IMR-90 (cell line): ENCODE results near the gene GNAS. TPM values are rescaled to one million over a fixed set of nuclear protein-coding genes. Genes with fewer than 3 reads are reported as not detected.

Experiments
- ATAC-seq: fragments of 200-7000 bp; cut with Tn5 transposase; 2 replicates; pipeline ENCODE4 v1.9.1; 2020; ENCODE audit warnings: low read depth, mild to moderate bottlenecking, moderate library complexity
- BruUV-seq: library from RNA; stranded (reverse); fragments of 400-500 nt; replicated peaks from 2 replicates; lab custom pipeline; 2021; lab: Mats Ljungman, UMichigan
- CTCF ChIA-PET: fragments of 300-600 bp; formaldehyde crosslinking; extraction: SDS; loops from one replicate; lab custom pipeline; 2021; ENCODE audit warnings: antibody characterized with exemption; lab: Yijun Ruan, JAX
- POLR2A ChIA-PET: fragments of 300-600 bp; sonication (Branson Sonifier 250); formaldehyde crosslinking; loops from one replicate; lab custom pipeline; 2022; ENCODE audit warnings: antibody characterized with exemption; ENCODE audit not compliant: unreplicated experiment; lab: Charles Lee
- DNase-seq: peaks from one replicate; pipeline ENCODE4 v3.0.0; 2013
- H2AFZ ChIP-seq: replicated peaks from 2 replicates; pipeline ENCODE3; 2013; ENCODE audit warnings: low read length, mild to moderate bottlenecking; ENCODE audit not compliant: poor library complexity
- H2AK5ac ChIP-seq: 2 replicates; pipeline ENCODE4 v1.6.1; 2013; ENCODE audit warnings: low read depth, low read length, inconsistent platforms
- H2AK9ac ChIP-seq: replicated peaks from 2 replicates; pipeline ENCODE3; 2013; ENCODE audit warnings: mild to moderate bottlenecking, low read depth, low read length, moderate library complexity; ENCODE audit not compliant: poor library complexity
- H2BK120ac ChIP-seq: 2 replicates; pipeline ENCODE4 v1.6.1; 2013; ENCODE audit warnings: low read depth, low read length, inconsistent platforms
- H2BK15ac ChIP-seq: 3 replicates; pipeline ENCODE4 v1.6.1; 2013; ENCODE audit warnings: low read depth, low read length, inconsistent platforms
- H2BK20ac ChIP-seq: 2 replicates; pipeline ENCODE4 v1.6.1; 2013; ENCODE audit warnings: low read depth, mild to moderate bottlenecking, inconsistent platforms, low read length, moderate library complexity
- H2BK5ac ChIP-seq: 2 replicates; pipeline ENCODE4 v1.6.1; 2013; ENCODE audit warnings: mild to moderate bottlenecking, low read depth, low read length, inconsistent platforms; ENCODE audit not compliant: poor library complexity, severe bottlenecking
- H3K14ac ChIP-seq: replicated peaks from 2 replicates; pipeline ENCODE4 v1.6.1; 2013; ENCODE audit warnings: low read depth, low read length, inconsistent platforms
- H3K18ac ChIP-seq: 2 replicates; pipeline ENCODE4 v1.6.1; 2013; ENCODE audit warnings: low read depth, low read length, control low read depth
- H3K23ac ChIP-seq: 2 replicates; pipeline ENCODE4 v1.6.1; 2013; ENCODE audit warnings: low read depth, low read length, inconsistent platforms
- H3K27ac ChIP-seq: 2 replicates; pipeline ENCODE4 v1.5.1; 2013; ENCODE audit warnings: mild to moderate bottlenecking, control low read depth, low read length; ENCODE audit not compliant: insufficient read depth
- H3K27me3 ChIP-seq: 2 replicates; pipeline ENCODE4 v1.6.1; 2013; ENCODE audit warnings: low read length; ENCODE audit not compliant: control insufficient read depth, insufficient read depth
- H3K36me3 ChIP-seq: 2 replicates; pipeline ENCODE4 v1.6.1; 2013; ENCODE audit warnings: low read length, mixed read lengths; ENCODE audit not compliant: control insufficient read depth, insufficient read depth
- H3K4ac ChIP-seq: 2 replicates; pipeline ENCODE4 v1.6.1; 2013; ENCODE audit warnings: low read depth, low read length, inconsistent platforms
- H3K4me1 ChIP-seq: 2 replicates; pipeline ENCODE4 v1.6.1; 2013; ENCODE audit warnings: low read length, mixed read lengths; ENCODE audit not compliant: control insufficient read depth, insufficient read depth
- H3K4me2 ChIP-seq: 2 replicates; pipeline ENCODE4 v1.6.1; 2013; ENCODE audit warnings: low read depth, mild to moderate bottlenecking, control low read depth, low read length, moderate library complexity
- H3K4me3 ChIP-seq: 2 replicates; pipeline ENCODE4 v1.5.1; 2013; ENCODE audit warnings: low read depth, mild to moderate bottlenecking, control low read depth, low read length, moderate library complexity; ENCODE audit not compliant: insufficient read depth
- H3K56ac ChIP-seq: 2 replicates; pipeline ENCODE4 v1.6.1; 2013; ENCODE audit warnings: low read length, inconsistent platforms; ENCODE audit not compliant: insufficient read depth; ENCODE audit errors: extremely low read depth
- H3K79me1 ChIP-seq, 2 experiments: 2 replicates each; pipeline ENCODE4 v1.6.1; 2013; ENCODE audit warnings: low read length in 2 of 2, inconsistent platforms in 1 of 2, low read depth in 1 of 2
- H3K9ac ChIP-seq: 2 replicates; pipeline ENCODE4 v1.6.1; 2013; ENCODE audit warnings: low read depth, low read length, control low read depth
- H3K9me1 ChIP-seq: 2 replicates; pipeline ENCODE4 v1.6.1; 2013; ENCODE audit warnings: low read length, inconsistent platforms; ENCODE audit not compliant: insufficient read depth
- H3K9me3 ChIP-seq: 2 replicates; pipeline ENCODE4 v1.6.1; 2013; ENCODE audit warnings: low read length; ENCODE audit not compliant: control insufficient read depth, insufficient read depth
- H4K20me1 ChIP-seq: 2 replicates; pipeline ENCODE4 v1.6.1; 2013; ENCODE audit warnings: low read length, inconsistent platforms; ENCODE audit not compliant: insufficient read depth
- H4K5ac ChIP-seq: 2 replicates; pipeline ENCODE4 v1.6.1; 2013; ENCODE audit warnings: mild to moderate bottlenecking, low read depth, low read length, control low read depth
- H4K8ac ChIP-seq, 2 experiments: 2 replicates each; pipeline ENCODE4 v1.6.1; 2013; ENCODE audit warnings: low read depth in 2 of 2, low read length in 2 of 2, control low read depth in 1 of 2, inconsistent platforms in 1 of 2
- H4K91ac ChIP-seq: 2 replicates; pipeline ENCODE4 v1.6.1; 2013; ENCODE audit warnings: low read depth, low read length, inconsistent platforms; ENCODE audit not compliant: insufficient read depth
- POLR2A ChIP-seq: IDR thresholded peaks from 2 replicates; pipeline ENCODE4 v1.6.1; 2012; ENCODE audit warnings: mild to moderate bottlenecking, low read depth, low read length
- whole genome bisulfite sequencing, 2 experiments: methylation state at CpG; one replicate each; pipeline versions ENCODE4 v1.1.5 to v1.1.7; 2013; ENCODE audit warnings: missing lambda C conversion rate in 2 of 2; ENCODE audit not compliant: insufficient read length in 1 of 2; ENCODE audit errors: extremely low coverage in 2 of 2; 5-methylcytosine and 5-hydroxymethylcytosine counted together
- dilution Hi-C: fragments of 300-500 bp; cut with HindIII; formaldehyde crosslinking; loops from one replicate; pipeline ENCODE4 v1.14.3; 2018; ENCODE audit warnings: low sequenced_read_pairs; ENCODE audit not compliant: unreplicated experiment
- in situ Hi-C: fragments of 300-500 bp; cut with MboI; formaldehyde crosslinking; loops from 3 replicates; pipeline ENCODE4 v1.14.3; 2019; ENCODE audit warnings: low sequenced_read_pairs, inconsistent platforms, mixed read lengths
- intact Hi-C: fragments of 100-400 bp; cut with micrococcal nuclease; formaldehyde crosslinking; loops from 2 replicates; pipeline ENCODE4 v1.10.0; 2022
- polyA plus RNA-seq, 3 experiments: library from polyadenylated mRNA; depleted of rRNA; stranded (reverse); fragments of >200 nt; gene quantifications; 2 replicates each; pipeline ENCODE4 v1.2.3, GENCODE V29; 2012; ENCODE audit warnings: low replicate concordance in 1 of 3
- total RNA-seq: library from RNA; depleted of rRNA; stranded (reverse); fragments of >200 nt; gene quantifications from 2 replicates; pipeline ENCODE4 v1.2.3, GENCODE V29; 2012
- TF ChIP-seq, protein P1 (sequence below): fragments of 150-350 bp; IDR thresholded peaks from 2 replicates; pipeline ENCODE4 v1.6.1; 2016; ENCODE audit warnings: low read depth, mild to moderate bottlenecking, low read length, moderate library complexity, borderline replicate concordance

Gene GNAS
- total and polyA plus RNA-seq, 2 of the 4 experiments (the other 2 are of a cell fraction), result 397 to 1,356 TPM

DNA sequence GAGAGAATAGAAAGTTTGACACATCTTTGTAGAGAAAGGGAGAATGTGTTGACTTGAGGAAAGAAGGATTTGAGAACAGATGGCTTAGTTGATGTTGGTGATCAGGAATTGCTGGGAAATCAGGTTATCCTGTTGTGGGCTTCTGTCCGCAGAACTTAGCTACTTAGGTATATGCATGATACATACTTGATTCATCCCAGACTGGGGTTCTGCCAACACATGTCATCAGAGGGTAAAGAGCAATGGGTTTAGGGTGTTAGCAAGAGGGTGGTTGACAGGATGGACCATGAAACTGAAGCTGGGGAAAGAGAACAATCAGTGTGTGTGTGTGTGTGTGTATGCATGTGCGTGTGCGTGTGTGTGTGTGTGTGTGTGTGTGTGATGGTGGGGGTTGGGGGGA, 78.0 kb downstream of the GNAS start:
- no peak overlapping the region for H3K4me2 ChIP-seq

More for the DNA sequence above, 78.0 kb downstream of the GNAS start:
- TF ChIP-seq, protein P1, sequence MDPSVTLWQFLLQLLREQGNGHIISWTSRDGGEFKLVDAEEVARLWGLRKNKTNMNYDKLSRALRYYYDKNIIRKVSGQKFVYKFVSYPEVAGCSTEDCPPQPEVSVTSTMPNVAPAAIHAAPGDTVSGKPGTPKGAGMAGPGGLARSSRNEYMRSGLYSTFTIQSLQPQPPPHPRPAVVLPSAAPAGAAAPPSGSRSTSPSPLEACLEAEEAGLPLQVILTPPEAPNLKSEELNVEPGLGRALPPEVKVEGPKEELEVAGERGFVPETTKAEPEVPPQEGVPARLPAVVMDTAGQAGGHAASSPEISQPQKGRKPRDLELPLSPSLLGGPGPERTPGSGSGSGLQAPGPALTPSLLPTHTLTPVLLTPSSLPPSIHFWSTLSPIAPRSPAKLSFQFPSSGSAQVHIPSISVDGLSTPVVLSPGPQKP, result no peak
- TF ChIP-seq POLR2A, result no peak
- intact Hi-C loops, result no loop called here
- H3K9me1 ChIP-seq, result no peaks in the 10 kb centered on the region
- no peak overlapping the region for H3K18ac ChIP-seq
- WGBS, 2 experiments, result no CpG with 5 or more reads among the region's 3 CpGs
- DNase-seq (no peak), ATAC-seq (no peak)
- no peaks in the 10 kb centered on the region for H3K9me3 ChIP-seq
- no peak overlapping the region for H2BK20ac ChIP-seq
- H2BK15ac ChIP-seq, result no peak overlapping the region
- H3K4me3 ChIP-seq, result no peak overlapping the region
- H3K27ac ChIP-seq, result no peak overlapping the region
- no peak overlapping the region for H3K4ac ChIP-seq
- no peak overlapping the region for H3K56ac ChIP-seq
- in situ Hi-C loops, result no loop called here
- no peaks in the 10 kb centered on the region for H3K79me1 ChIP-seq
- H4K91ac ChIP-seq, result no peak overlapping the region
- H4K8ac ChIP-seq, result no peak overlapping the region
- POLR2A ChIA-PET, result no interaction called here
- H2BK120ac ChIP-seq, result no peak overlapping the region
- CTCF ChIA-PET, result no interaction called here
- no peak overlapping the region for H2AFZ ChIP-seq
- no peak overlapping the region for H2BK5ac ChIP-seq
- no peaks in the 10 kb centered on the region for H4K20me1 ChIP-seq
- no peak overlapping the region for H3K23ac ChIP-seq
- no peak overlapping the region for H4K5ac ChIP-seq
- dilution Hi-C loops, result no loop called here
- no peak overlapping the region for H3K9ac ChIP-seq
- no peak overlapping the region for H2AK5ac ChIP-seq
- no peaks in the 10 kb centered on the region for H3K36me3 ChIP-seq
- H3K27me3 ChIP-seq, result peaks cover 17% of the 10 kb centered on the region
- H3K4me1 ChIP-seq, result no peaks in the 10 kb centered on the region
- no TSS peak for BruUV-seq
- H2AK9ac ChIP-seq, result no peak overlapping the region
- no peak overlapping the region for H3K14ac ChIP-seq
